Type B pancreatic cell (in vitro differentiated cells): ENCODE measurements around the gene RNF34. TPM values are rescaled to one million over a fixed set of nuclear protein-coding genes. Genes with fewer than 3 reads are reported as not detected.
A peak's percentile ranks its signal among the peaks of the same experiment; 100 is the strongest.

ENCODE experiments used
- DNase-seq: peaks from one replicate; pipeline ENCODE4 v3.0.0; 2021; ENCODE audit warnings: mixed read lengths; ENCODE audit not compliant: unreplicated experiment; ENCODE audit errors: extremely low spot score
- H3K27ac Mint-ChIP-seq: 2 replicates; pipeline ENCODE4 v1.8.0; 2021; ENCODE audit warnings: mild to moderate bottlenecking, mixed read lengths
- H3K27me3 Mint-ChIP-seq: 2 replicates; pipeline ENCODE4 v1.8.0; 2021; ENCODE audit warnings: mixed read lengths
- H3K36me3 Mint-ChIP-seq: 2 replicates; pipeline ENCODE4 v1.8.0; 2021; ENCODE audit warnings: mixed read lengths
- H3K4me1 Mint-ChIP-seq: one replicate; pipeline ENCODE4 v1.8.0; 2021; ENCODE audit warnings: mixed read lengths; ENCODE audit not compliant: unreplicated experiment
- H3K4me3 Mint-ChIP-seq: 2 replicates; pipeline ENCODE4 v1.8.0; 2021; ENCODE audit warnings: mild to moderate bottlenecking, mixed read lengths
- H3K9me3 Mint-ChIP-seq: 2 replicates; pipeline ENCODE4 v1.8.0; 2021; ENCODE audit warnings: mixed read lengths
- total RNA-seq: library from RNA; stranded (reverse); gene quantifications from 2 replicates; pipeline ENCODE4 v1.2.1, GENCODE V29; 2021; ENCODE audit warnings: low replicate concordance
- TF ChIP-seq, protein P1 (sequence below): fragments of 200-600 bp; sonication (generic); conservative IDR thresholded peaks from 2 replicates; pipeline ENCODE4 v1.5.0; 2021; ENCODE audit warnings: antibody characterized with exemption, mild to moderate bottlenecking

The RNF34 gene
- total RNA-seq, 1 donor from 2014 or later: 47.8 TPM

DNA sequence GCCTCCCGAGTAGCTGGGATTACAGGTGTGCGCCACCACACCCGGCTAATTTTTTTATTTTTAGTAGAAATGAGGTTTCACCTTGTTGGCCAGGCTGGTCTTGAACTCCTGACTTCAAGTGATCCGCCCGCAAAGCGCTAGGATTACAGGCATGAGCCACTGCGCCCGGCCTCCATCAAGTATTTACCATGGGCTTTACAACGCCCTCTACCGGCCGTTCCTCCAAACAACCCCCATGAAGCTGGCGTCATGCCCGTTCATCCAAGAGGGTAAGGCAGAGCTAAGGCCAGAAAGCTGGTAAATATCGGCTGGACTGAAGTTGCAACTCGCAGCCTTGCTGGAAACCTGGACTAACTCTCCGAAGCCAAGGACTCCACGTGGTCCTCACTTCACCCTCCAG is 41.6 kb downstream of the RNF34 start:
- DNase-seq: no peak
- Mint-ChIP-seq H3K4me1 (no peaks in the 10 kb centered on the region), H3K4me3 (no peak overlapping the region), H3K27me3 (no peaks in the 10 kb centered on the region), H3K27ac (no peak overlapping the region), H3K36me3 (peaks cover 31% of the 10 kb centered on the region), H3K9me3 (peaks cover 6% of the 10 kb centered on the region)
- TF ChIP-seq, protein P1, sequence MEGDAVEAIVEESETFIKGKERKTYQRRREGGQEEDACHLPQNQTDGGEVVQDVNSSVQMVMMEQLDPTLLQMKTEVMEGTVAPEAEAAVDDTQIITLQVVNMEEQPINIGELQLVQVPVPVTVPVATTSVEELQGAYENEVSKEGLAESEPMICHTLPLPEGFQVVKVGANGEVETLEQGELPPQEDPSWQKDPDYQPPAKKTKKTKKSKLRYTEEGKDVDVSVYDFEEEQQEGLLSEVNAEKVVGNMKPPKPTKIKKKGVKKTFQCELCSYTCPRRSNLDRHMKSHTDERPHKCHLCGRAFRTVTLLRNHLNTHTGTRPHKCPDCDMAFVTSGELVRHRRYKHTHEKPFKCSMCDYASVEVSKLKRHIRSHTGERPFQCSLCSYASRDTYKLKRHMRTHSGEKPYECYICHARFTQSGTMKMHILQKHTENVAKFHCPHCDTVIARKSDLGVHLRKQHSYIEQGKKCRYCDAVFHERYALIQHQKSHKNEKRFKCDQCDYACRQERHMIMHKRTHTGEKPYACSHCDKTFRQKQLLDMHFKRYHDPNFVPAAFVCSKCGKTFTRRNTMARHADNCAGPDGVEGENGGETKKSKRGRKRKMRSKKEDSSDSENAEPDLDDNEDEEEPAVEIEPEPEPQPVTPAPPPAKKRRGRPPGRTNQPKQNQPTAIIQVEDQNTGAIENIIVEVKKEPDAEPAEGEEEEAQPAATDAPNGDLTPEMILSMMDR: no peak

- Mint-ChIP-seq H3K27ac (no peak overlapping the region), H3K9me3 (no peaks in the 10 kb centered on the region), H3K36me3 (peaks cover 23% of the 10 kb centered on the region), H3K27me3 (no peaks in the 10 kb centered on the region), H3K4me1 (no peaks in the 10 kb centered on the region), H3K4me3 (no peak overlapping the region)
- DNase-seq: no peak
- TF ChIP-seq, protein P1: no peak
Observed at GRCh38 chr12:121442028-121442948, 42.4 kb downstream of the RNF34 start.

DNA sequence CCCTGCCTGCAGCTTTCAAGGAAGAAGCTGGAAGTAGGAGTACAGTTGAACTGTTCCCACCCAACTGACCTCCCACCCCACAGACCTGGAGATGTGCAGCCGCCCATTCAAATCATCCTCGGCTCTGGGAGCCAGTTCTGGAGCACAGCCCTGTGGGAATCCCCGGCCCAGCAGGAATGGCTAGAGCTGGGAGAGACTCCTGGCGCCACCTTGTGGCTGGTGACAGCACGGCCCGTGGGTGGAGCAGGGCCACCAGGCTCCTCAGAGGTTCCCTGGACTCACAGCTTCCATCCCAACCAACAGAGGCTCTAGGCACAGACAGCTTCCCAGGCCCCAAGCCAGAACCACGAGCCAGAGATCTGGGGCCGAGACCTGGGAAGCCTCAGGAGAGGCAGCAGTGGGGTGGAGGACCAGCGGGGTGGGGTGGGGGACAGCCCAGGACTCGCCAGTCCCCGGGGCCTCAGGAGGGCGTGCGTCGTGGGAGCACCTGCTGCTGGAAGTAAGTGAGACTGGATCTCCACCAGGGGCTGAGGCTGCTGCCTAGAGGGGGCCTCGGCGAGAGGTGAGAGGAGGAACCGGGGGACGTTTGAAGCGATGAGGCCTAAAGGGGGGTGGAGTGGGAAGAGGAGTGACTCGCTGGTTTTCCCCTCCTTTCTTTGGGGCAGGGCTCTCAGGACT is 43.4 kb downstream of the RNF34 start:
- Mint-ChIP-seq H3K27me3 (no peaks in the 10 kb centered on the region), H3K4me3 (no peak overlapping the region), H3K4me1 (no peaks in the 10 kb centered on the region), H3K36me3 (peaks cover 15% of the 10 kb centered on the region), H3K27ac (no peak overlapping the region), H3K9me3 (no peaks in the 10 kb centered on the region)
- peak; percentile 83 for DNase-seq
- TF ChIP-seq, protein P1: peak; percentile 89

DNA sequence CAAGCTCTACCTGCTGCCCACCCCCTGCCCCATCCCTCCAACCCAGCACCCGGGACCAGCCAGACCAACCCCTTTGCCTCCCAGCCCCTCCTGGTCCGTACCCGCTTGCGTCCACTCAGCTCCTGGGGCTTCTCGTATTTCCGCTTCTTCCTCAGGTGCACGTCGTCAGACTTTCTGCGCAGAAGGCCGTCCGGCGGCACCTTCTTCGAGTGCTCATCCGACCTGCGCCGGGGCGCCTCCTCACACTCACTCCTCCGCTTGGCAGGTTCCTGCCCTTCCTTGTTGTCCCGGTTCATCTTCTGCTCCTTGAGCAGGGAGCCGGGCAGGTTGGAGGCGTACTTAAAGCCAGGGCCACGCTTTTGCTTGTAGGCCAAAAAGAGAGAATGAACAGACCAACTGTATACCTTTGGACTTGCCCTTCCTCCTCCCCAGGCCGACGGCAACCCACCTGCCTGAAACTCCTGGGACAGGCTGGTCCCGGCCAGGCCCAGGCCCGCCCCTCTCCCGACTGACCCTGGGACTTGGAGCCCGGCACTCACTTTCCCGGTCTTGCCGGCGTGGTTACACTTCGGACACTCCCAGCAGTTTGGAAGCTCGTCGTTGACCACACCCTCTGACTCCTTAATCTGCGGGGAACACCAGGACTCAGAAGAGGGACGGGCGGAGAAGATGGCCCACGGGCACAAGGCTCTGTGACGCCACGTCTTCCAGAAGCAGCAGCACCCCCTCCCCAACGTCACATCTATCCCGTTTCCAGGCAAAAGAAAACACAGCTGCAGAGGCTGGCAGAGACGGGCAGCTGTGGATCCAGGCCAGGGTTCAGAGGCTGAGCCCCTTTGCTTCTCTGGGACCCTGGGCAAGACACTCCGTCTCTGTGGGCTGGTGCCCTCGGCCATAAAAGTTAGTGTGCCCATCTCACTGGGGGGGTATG is 44.3 kb downstream of the RNF34 start:
- Mint-ChIP-seq H3K36me3 (peaks cover 19% of the 10 kb centered on the region), H3K27me3 (no peaks in the 10 kb centered on the region), H3K4me3 (no peak overlapping the region), H3K9me3 (no peaks in the 10 kb centered on the region), H3K4me1 (peaks cover 6% of the 10 kb centered on the region), H3K27ac (peak overlapping the region; percentile 70)
- no peak for DNase-seq
- TF ChIP-seq, protein P1: no peak

GRCh38 chr12:121444842-121445202 is 44.9 kb downstream of the RNF34 start:
- no peak for DNase-seq
- H3K27ac Mint-ChIP-seq: no peak overlapping the region
- TF ChIP-seq, protein P1: no peak

More at GRCh38 chr12:121444842-121445202, 44.9 kb downstream of the RNF34 start:
- H3K36me3 Mint-ChIP-seq: peaks cover 17% of the 10 kb centered on the region
- peaks cover 6% of the 10 kb centered on the region for H3K4me1 Mint-ChIP-seq
- H3K9me3 Mint-ChIP-seq: no peaks in the 10 kb centered on the region
- no peaks in the 10 kb centered on the region for H3K27me3 Mint-ChIP-seq
- no peak overlapping the region for H3K4me3 Mint-ChIP-seq
